OCI-LY3 (cell line): ENCODE results near the gene SERAC1.

Experiments
- CTCF ChIP-seq: fragments of 200-600, 300-600 bp; sonication (generic); IDR thresholded peaks from 2 replicates; pipeline ENCODE4 v1.5.1; 2014; ENCODE audit warnings: antibody characterized with exemption, low read length, low read depth
- EZH2phosphoT487 ChIP-seq: fragments of 200-600 bp; shearing (Covaris generic); IDR thresholded peaks from 2 replicates; pipeline ENCODE4 v1.6.1; 2018; ENCODE audit warnings: antibody characterized with exemption, mixed run types, low read depth

DNA sequence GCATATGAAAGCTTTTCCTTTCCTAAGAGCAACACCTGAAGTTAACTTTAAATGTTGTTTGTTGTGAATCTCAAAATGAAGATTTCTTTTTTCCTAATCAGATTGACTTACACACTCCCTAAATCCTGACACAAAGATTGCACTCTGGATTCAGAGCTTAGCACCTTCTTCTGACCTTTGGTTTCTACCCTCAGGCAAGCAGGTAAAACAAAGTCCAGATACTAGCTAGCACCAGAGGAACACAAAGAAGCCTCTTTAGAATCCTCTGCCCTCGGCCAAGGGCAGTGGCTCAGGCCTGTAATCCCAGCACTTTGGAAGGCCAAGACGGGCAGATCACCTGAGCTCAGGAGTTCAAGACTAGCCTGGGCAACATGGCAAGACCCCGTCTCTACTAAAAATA is 14.5 kb downstream of the SERAC1 start:
- no peak for TF ChIP-seq CTCF
- no peak for TF ChIP-seq EZH2phosphoT487
